H1 (cell line): ENCODE results near the gene FBXO17. TPM values are rescaled to one million over a fixed set of nuclear protein-coding genes. Genes with fewer than 3 reads are reported as not detected.

ENCODE experiments used
- BCL11A ChIP-seq, 2 experiments: IDR thresholded peaks; one replicate each; pipeline ENCODE4 v1.6.1; 2011; ENCODE audit warnings: low read depth in 2 of 2, low read length in 2 of 2, mild to moderate bottlenecking in 2 of 2
- CHD7 ChIP-seq: fragments of 300-600 bp; sonication (generic); IDR thresholded peaks from 2 replicates; pipeline ENCODE4 v1.7.1; 2012; ENCODE audit warnings: low read length, moderate library complexity, mild to moderate bottlenecking, inconsistent platforms; ENCODE audit not compliant: insufficient replicate concordance
- EZH2 ChIP-seq: fragments of 200-600 bp; sonication (generic); IDR thresholded peaks from 2 replicates; pipeline ENCODE4 v1.7.1; 2012; ENCODE audit warnings: low read depth, mild to moderate bottlenecking, moderate library complexity, low read length, inconsistent platforms; ENCODE audit not compliant: severe bottlenecking
- GABPA ChIP-seq: IDR thresholded peaks from 2 replicates; pipeline ENCODE4 v1.6.1; 2011; ENCODE audit warnings: mild to moderate bottlenecking, low read length, moderate library complexity, borderline replicate concordance; ENCODE audit not compliant: insufficient read depth
- POLR2AphosphoS5 ChIP-seq: IDR thresholded peaks from 2 replicates; pipeline ENCODE4 v1.6.1; 2011; ENCODE audit warnings: low read depth, low read length
- RAD21 ChIP-seq, 2 experiments: IDR thresholded peaks in 1 of 2; conservative IDR thresholded peaks in 1 of 2; 2 replicates each; pipeline ENCODE4 v1.6.1; 2011; ENCODE audit warnings: low read depth in 2 of 2, low read length in 2 of 2, improper control_type of control experiment in 1 of 2, inconsistent platforms in 1 of 2, mild to moderate bottlenecking in 1 of 2, moderate library complexity in 1 of 2
- SIRT6 ChIP-seq: IDR thresholded peaks from one replicate; pipeline ENCODE4 v1.7.1; 2012; ENCODE audit warnings: low read length, inconsistent platforms
- TAF7 ChIP-seq: optimal IDR thresholded peaks from 2 replicates; pipeline ENCODE3; 2011; ENCODE audit warnings: low read depth, mild to moderate bottlenecking, inconsistent platforms, low read length, moderate library complexity, borderline replicate concordance
- polyA plus RNA-seq, 7 experiments: library from polyadenylated mRNA; depleted of rRNA in 3 of 7; stranded (reverse) in 5 of 7; unstranded in 2 of 7; fragments of >200 nt in 5 of 7; fragments of 200-250 nt in 2 of 7; gene quantifications; 1 replicate in 5 of 7; 2 replicates in 1 of 7; 4 replicates in 1 of 7; pipeline versions ENCODE4 v1.2.1 to v1.2.3, GENCODE V29; 2011 to 2013; ENCODE audit warnings: missing spikeins in 2 of 7, mixed read lengths in 2 of 7
- total RNA-seq: library from RNA; stranded (reverse); fragmentation: NEBNext Ultra II Directional; extraction: Animal tissue kit (Norgen Biotek cat#: 25700); gene quantifications from 2 replicates; pipeline ENCODE4 v1.2.1, GENCODE V29; 2021

Gene FBXO17
- total and polyA plus RNA-seq, 2 of the 8 experiments (the other 6 are each of a cell fraction or from before 2014, with no cell fraction given) = 11.7 to 15.3 TPM

- TF ChIP-seq CHD7 (no peak), BCL11A (IDR thresholded peaks at IDR 0.05; ENCODE audit: low read depth in 2 of 2, low read length in 2 of 2) (no peak), GABPA (no peak), RAD21 (IDR thresholded peaks at IDR 0.05 in 1 of 2, conservative IDR thresholded peaks at IDR 0.05 in 1 of 2; ENCODE audit: low read depth in 2 of 2, low read length in 2 of 2) (no peak), EZH2 (no peak), SIRT6 (no peak), POLR2AphosphoS5 (no peak), TAF7 (no peak)
These were observed 25.5 kb upstream of the FBXO17 start (continued) for GRCh38 chr19:39001041-39001440.
